ENCODE data around the gene LCN6. TPM values are rescaled to one million over a fixed set of nuclear protein-coding genes. Genes with fewer than 3 reads are reported as not detected.

The LCN6 gene
- total RNA-seq, 2 experiments from 2014 or later, result not detected

- H3K4me1 Mint-ChIP-seq, result no peaks in the 10 kb centered on the region
- peaks cover 4% of the 10 kb centered on the region for H3K27me3 Mint-ChIP-seq
- H3K9me3 Mint-ChIP-seq, result no peaks in the 10 kb centered on the region
- ChIA-PET POLR2A (no interaction called here), CTCF (interaction anchor here (0.9 to 1.9 kb wide), 3 partner anchors 14 to 77 kb away, joined by 3 to 11 read pairs (median 4); partner anchors contain the start of gene LCN8)
- no peaks in the 10 kb centered on the region for H3K36me3 Mint-ChIP-seq (ENCODE audit: low read depth)
- H3K27ac Mint-ChIP-seq, result no peak within 1 kb of the TSS
- no peak for DNase-seq
- H3K4me3 Mint-ChIP-seq, result no peak within 1 kb of the TSS
Measured at GRCh38 chr9:136742591-136743391, 5.5 kb downstream of the LCN6 start, which contains the start of gene LCN10. LCN10 (minus strand) TSS chr9:136742940; CDS start chr9:136742903, 37 bp downstream.

GRCh38 chr9:136741883-136742571, 6.3 kb downstream of the LCN6 start:
- Mint-ChIP-seq H3K4me3 (no peak overlapping the region), H3K27ac (no peak overlapping the region), H3K27me3 (peaks cover 4% of the 10 kb centered on the region), H3K36me3 (ENCODE audit: low read depth) (no peaks in the 10 kb centered on the region), H3K9me3 (no peaks in the 10 kb centered on the region), H3K4me1 (no peaks in the 10 kb centered on the region)
- DNase-seq, result no peak
- CTCF ChIA-PET, result interaction anchor here (1.8 to 1.9 kb wide), 2 partner anchors 13 to 21 kb away, joined by 4 to 11 read pairs; no protein-coding TSS in a partner anchor
- POLR2A ChIA-PET, result no interaction called here

GRCh38 chr9:136740971-136741882, 7.1 kb downstream of the LCN6 start:
- Mint-ChIP-seq H3K4me1 (no peaks in the 10 kb centered on the region), H3K36me3 (ENCODE audit: low read depth) (no peaks in the 10 kb centered on the region), H3K9me3 (no peaks in the 10 kb centered on the region), H3K27me3 (peaks cover 4% of the 10 kb centered on the region), H3K4me3 (no peak overlapping the region), H3K27ac (no peak overlapping the region)
- DNase-seq, result no peak
- ChIA-PET CTCF (interaction anchor here (1.8 to 1.9 kb wide), 2 partner anchors 12 to 20 kb away, joined by 4 to 11 read pairs; no protein-coding TSS in a partner anchor), POLR2A (no interaction called here)

- Mint-ChIP-seq H3K27me3 (peaks cover 4% of the 10 kb centered on the region), H3K4me1 (no peaks in the 10 kb centered on the region), H3K36me3 (ENCODE audit: low read depth) (no peaks in the 10 kb centered on the region), H3K27ac (no peak overlapping the region), H3K9me3 (no peaks in the 10 kb centered on the region), H3K4me3 (no peak overlapping the region)
- DNase-seq, result no peak
- CTCF ChIA-PET, result interaction anchor here (1.8 kb wide), 1 partner anchor 19 kb away, joined by 4 read pairs; no protein-coding TSS in a partner anchor
- POLR2A ChIA-PET, result no interaction called here
Measured at GRCh38 chr9:136740491-136740890, 7.8 kb downstream of the LCN6 start.

GRCh38 chr9:136740069-136740468, 8.3 kb downstream of the LCN6 start:
- ChIA-PET CTCF (interaction anchor here (0.8 kb wide), 1 partner anchor 10 kb away, joined by 3 read pairs; no protein-coding TSS in a partner anchor), POLR2A (no interaction called here)
- Mint-ChIP-seq H3K27ac (no peak overlapping the region), H3K36me3 (ENCODE audit: low read depth) (no peaks in the 10 kb centered on the region), H3K4me1 (no peaks in the 10 kb centered on the region), H3K27me3 (peaks cover 4% of the 10 kb centered on the region), H3K9me3 (no peaks in the 10 kb centered on the region), H3K4me3 (no peak overlapping the region)
- DNase-seq, result no peak

- no peak overlapping the region for H3K27ac Mint-ChIP-seq
- H3K27me3 Mint-ChIP-seq, result peaks cover 4% of the 10 kb centered on the region
- no peaks in the 10 kb centered on the region for H3K4me1 Mint-ChIP-seq
- no peaks in the 10 kb centered on the region for H3K36me3 Mint-ChIP-seq (ENCODE audit: low read depth)
- ChIA-PET CTCF (interaction anchor here (0.8 kb wide), 1 partner anchor 9 kb away, joined by 3 read pairs; no protein-coding TSS in a partner anchor), POLR2A (no interaction called here)
- DNase-seq, result no peak
- no peaks in the 10 kb centered on the region for H3K9me3 Mint-ChIP-seq
- no peak overlapping the region for H3K4me3 Mint-ChIP-seq
Measured at GRCh38 chr9:136739509-136739908, 8.8 kb downstream of the LCN6 start.

GRCh38 chr9:136738960-136739359, 9.4 kb downstream of the LCN6 start:
- Mint-ChIP-seq H3K9me3 (no peaks in the 10 kb centered on the region), H3K27ac (no peak overlapping the region), H3K4me3 (no peak overlapping the region), H3K36me3 (ENCODE audit: low read depth) (no peaks in the 10 kb centered on the region), H3K27me3 (peaks cover 4% of the 10 kb centered on the region), H3K4me1 (no peaks in the 10 kb centered on the region)
- no peak for DNase-seq
- ChIA-PET POLR2A (no interaction called here), CTCF (no interaction called here)

- CTCF ChIA-PET, result interaction anchor here (1.6 kb wide), 1 partner anchor 8 kb away, joined by 8 read pairs; no protein-coding TSS in a partner anchor
- Mint-ChIP-seq H3K27ac (no peak overlapping the region), H3K36me3 (ENCODE audit: low read depth) (no peaks in the 10 kb centered on the region), H3K27me3 (no peaks in the 10 kb centered on the region), H3K4me3 (no peak overlapping the region), H3K4me1 (no peaks in the 10 kb centered on the region), H3K9me3 (no peaks in the 10 kb centered on the region)
- POLR2A ChIA-PET, result no interaction called here
- DNase-seq, result no peak
Measured at GRCh38 chr9:136735812-136736480, 12.4 kb downstream of the LCN6 start.

GRCh38 chr9:136734837-136735496, 13.4 kb downstream of the LCN6 start:
- POLR2A ChIA-PET, result no interaction called here
- H3K36me3 Mint-ChIP-seq (ENCODE audit: low read depth), result no peaks in the 10 kb centered on the region
- H3K27me3 Mint-ChIP-seq, result no peaks in the 10 kb centered on the region
- CTCF ChIA-PET, result interaction anchor here (1.4 kb wide), 1 partner anchor 15 kb away, joined by 7 read pairs; no protein-coding TSS in a partner anchor
- no peaks in the 10 kb centered on the region for H3K4me1 Mint-ChIP-seq
- no peak overlapping the region for H3K4me3 Mint-ChIP-seq
- H3K27ac Mint-ChIP-seq, result no peak overlapping the region
- DNase-seq, result no peak
- no peaks in the 10 kb centered on the region for H3K9me3 Mint-ChIP-seq

GRCh38 chr9:136733611-136734010, 14.7 kb downstream of the LCN6 start:
- Mint-ChIP-seq H3K9me3 (no peaks in the 10 kb centered on the region), H3K36me3 (ENCODE audit: low read depth) (no peaks in the 10 kb centered on the region), H3K4me1 (peaks cover 6% of the 10 kb centered on the region), H3K27ac (no peak overlapping the region), H3K4me3 (no peak overlapping the region), H3K27me3 (no peaks in the 10 kb centered on the region)
- no peak for DNase-seq
- ChIA-PET POLR2A (no interaction called here), CTCF (interaction anchor here (1.5 kb wide), 1 partner anchor 296 kb away, joined by 3 read pairs; no protein-coding TSS in a partner anchor)

GRCh38 chr9:136732444-136733178, 15.7 kb downstream of the LCN6 start:
- no peak overlapping the region for H3K27ac Mint-ChIP-seq

More at GRCh38 chr9:136732444-136733178, 15.7 kb downstream of the LCN6 start:
- H3K9me3 Mint-ChIP-seq, result no peaks in the 10 kb centered on the region
- H3K4me1 Mint-ChIP-seq, result peaks cover 6% of the 10 kb centered on the region
- H3K36me3 Mint-ChIP-seq (ENCODE audit: low read depth), result no peaks in the 10 kb centered on the region
- H3K27me3 Mint-ChIP-seq, result no peaks in the 10 kb centered on the region
- POLR2A ChIA-PET, result no interaction called here
- CTCF ChIA-PET, result interaction anchor here (0.7 to 1.5 kb wide), 2 partner anchors 25 to 297 kb away, joined by 3 to 4 read pairs; no protein-coding TSS in a partner anchor
- H3K4me3 Mint-ChIP-seq, result no peak overlapping the region
- DNase-seq, result no peak
